Common myeloid progenitor, CD34-positive (primary cell): ENCODE results near the gene EGFL7.

Experiments
- CTCF ChIA-PET: fragments of 350-600 bp; sonication (Branson Sonifier 250); formaldehyde crosslinking; loops from one replicate; lab custom pipeline; 2021; ENCODE audit warnings: antibody characterized with exemption; lab: Charles Lee
- POLR2A ChIA-PET: fragments of 350-600 bp; sonication (Branson Sonifier 250); formaldehyde crosslinking; loops from one replicate; lab custom pipeline; 2021; ENCODE audit warnings: antibody characterized with exemption; lab: Charles Lee
- DNase-seq, 3 donors: peaks; one replicate each; pipeline versions ENCODE4 v3.0.0 to v3.0.0-alpha.2; 2013
- H3K27ac ChIP-seq, 2 experiments: 1 replicate in 1 of 2; 2 replicates in 1 of 2; pipeline ENCODE4 v1.7.0; 2013; ENCODE audit warnings: inconsistent platforms in 2 of 2, low read length in 2 of 2, mild to moderate bottlenecking in 2 of 2, low read depth in 1 of 2, moderate library complexity in 1 of 2; ENCODE audit not compliant: severe bottlenecking in 2 of 2, insufficient read depth in 1 of 2, poor library complexity in 1 of 2
- H3K27me3 ChIP-seq, 5 experiments: replicated peaks in 2 of 5; 1 replicate in 3 of 5; 2 replicates in 2 of 5; pipeline versions ENCODE4 v1.6.1 to v1.7.0; 2013; ENCODE audit warnings: low read length in 4 of 5, mild to moderate bottlenecking in 2 of 5, moderate library complexity in 2 of 5, inconsistent platforms in 1 of 5; ENCODE audit not compliant: insufficient read depth in 5 of 5, control insufficient read depth in 4 of 5
- H3K36me3 ChIP-seq, 4 experiments: 1 replicate in 2 of 4; 2 replicates in 2 of 4; pipeline versions ENCODE4 v1.6.1 to v1.7.0; 2013; ENCODE audit warnings: low read length in 3 of 4, control low read depth in 1 of 4, mild to moderate bottlenecking in 1 of 4; ENCODE audit not compliant: control insufficient read depth in 4 of 4, insufficient read depth in 4 of 4
- H3K4me1 ChIP-seq, 4 experiments: 1 replicate in 3 of 4; 2 replicates in 1 of 4; pipeline versions ENCODE4 v1.6.1 to v1.7.1; 2013; ENCODE audit warnings: low read length in 3 of 4, mild to moderate bottlenecking in 3 of 4, control low read depth in 1 of 4, inconsistent platforms in 1 of 4, moderate library complexity in 1 of 4; ENCODE audit not compliant: control insufficient read depth in 4 of 4, insufficient read depth in 4 of 4; ENCODE audit errors: control extremely low read depth in 1 of 4
- H3K4me3 ChIP-seq, 7 experiments: 1 replicate in 4 of 7; 2 replicates in 3 of 7; pipeline versions ENCODE4 v1.5.1 to v1.7.0; 2013; ENCODE audit warnings: mild to moderate bottlenecking in 7 of 7, low read length in 6 of 7, moderate library complexity in 6 of 7, inconsistent platforms in 2 of 7, low read depth in 2 of 7, control low read depth in 1 of 7; ENCODE audit not compliant: insufficient read depth in 4 of 7, control insufficient read depth in 1 of 7; ENCODE audit errors: extremely low read depth in 1 of 7
- H3K9me3 ChIP-seq, 5 experiments: 1 replicate in 4 of 5; 2 replicates in 1 of 5; pipeline versions ENCODE4 v1.6.1 to v1.7.1; 2013; ENCODE audit warnings: low read length in 4 of 5, mild to moderate bottlenecking in 2 of 5, inconsistent platforms in 1 of 5, low read depth in 1 of 5, moderate library complexity in 1 of 5; ENCODE audit not compliant: control insufficient read depth in 4 of 5, insufficient read depth in 2 of 5; ENCODE audit errors: control extremely low read depth in 1 of 5
- WGBS: methylation state at CpG from one replicate; pipeline ENCODE4 v1.1.5; 2013; ENCODE audit not compliant: insufficient coverage; 5-methylcytosine and 5-hydroxymethylcytosine counted together

The EGFL7 gene

DNA sequence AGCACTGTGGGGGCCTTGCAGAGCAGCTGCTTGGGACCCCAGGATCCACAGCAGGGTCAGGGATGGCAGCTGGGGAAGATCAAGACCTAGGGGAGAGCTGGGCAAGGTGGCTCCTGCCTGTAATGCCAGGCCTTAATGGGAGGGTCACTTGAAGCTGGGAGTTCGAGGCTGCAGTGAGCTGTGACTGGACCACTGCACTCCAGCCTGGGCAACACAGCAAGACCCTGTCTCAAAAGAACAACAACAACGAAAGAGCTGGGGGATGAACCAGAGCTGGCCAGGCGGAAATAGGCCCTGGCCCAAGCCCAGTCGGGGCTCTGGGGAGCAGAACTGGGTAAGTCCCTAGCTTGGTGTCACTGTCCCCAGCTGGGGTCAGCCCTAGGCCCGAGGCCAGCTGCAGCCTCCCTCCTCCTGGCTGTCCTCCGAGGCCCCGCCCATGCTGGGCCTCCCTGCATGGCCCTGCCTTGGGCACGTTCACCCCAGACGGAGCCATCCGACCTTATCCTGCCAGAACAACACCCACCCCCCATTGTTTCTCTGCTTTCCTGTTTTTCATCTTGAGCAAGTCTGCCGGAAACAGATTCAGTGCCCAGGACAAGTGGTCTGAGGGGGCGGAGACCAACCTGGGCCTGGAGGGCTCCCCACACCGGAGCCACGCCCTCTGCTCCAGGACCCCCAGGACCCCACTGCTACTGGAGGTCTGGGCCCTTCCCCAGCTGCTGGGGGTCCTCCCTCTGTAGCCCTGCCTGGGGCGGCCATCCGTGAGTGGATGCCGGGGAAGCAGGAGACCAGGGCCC is 51.6 kb downstream of the EGFL7 start:
- H3K27me3 ChIP-seq, result no peaks in the 10 kb centered on the region
- peak overlapping the region; percentile 70 to 83 for H3K27ac ChIP-seq
- 6% methylated on average over 14 of the region's 17 CpGs for WGBS
- H3K9me3 ChIP-seq, result no peaks in the 10 kb centered on the region
- ChIA-PET CTCF (interaction anchor here (0.9 to 8.7 kb wide), 18 partner anchors 8 to 225 kb away, joined by 3 to 92 read pairs (median 4); partner anchors contain the start of gene LCN6), POLR2A (interaction anchor here (0.6 to 7.3 kb wide), 11 partner anchors 9 to 215 kb away, joined by 3 to 128 read pairs (median 5); partner anchors contain the start of gene EGFL7)
- peak overlapping the region in 6 of 7 experiments; percentile 76 to 91 (median 82) for H3K4me3 ChIP-seq
- peak; percentile 81 to 95 (median 90) for DNase-seq
- H3K36me3 ChIP-seq, result peaks cover 2 to 19% (median 12%) of the 10 kb centered on the region in 4 experiments
- H3K4me1 ChIP-seq, result peaks cover 0 to 72% (median 69%) of the 10 kb centered on the region in 4 experiments

DNA sequence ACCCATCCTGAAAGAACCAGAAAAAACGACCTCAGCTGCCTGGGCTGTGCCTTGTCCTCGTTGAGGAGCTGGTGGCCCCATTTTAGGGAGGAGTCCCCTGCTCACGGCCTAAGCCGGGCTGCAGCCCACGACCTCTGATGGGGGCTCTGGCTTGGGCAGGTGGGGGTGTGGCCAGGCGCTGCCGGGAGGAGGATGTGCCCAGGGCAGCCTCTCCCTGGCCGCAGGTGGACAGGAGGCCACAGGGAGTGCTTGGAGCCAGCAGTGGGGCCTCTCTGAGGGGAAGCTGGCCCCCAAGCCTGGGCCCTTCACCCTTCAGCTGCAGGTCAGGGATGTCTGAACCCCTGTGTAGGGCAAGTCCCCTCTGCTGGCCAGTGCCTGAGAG is 52.2 kb downstream of the EGFL7 start:
- 7% methylated on average over 6 of the region's 8 CpGs for WGBS
- Histone ChIP-seq H3K9me3 (no peaks in the 10 kb centered on the region), H3K27me3 (no peaks in the 10 kb centered on the region), H3K27ac (peak overlapping the region; percentile 70 to 83), H3K36me3 (peaks cover 2 to 23% (median 15%) of the 10 kb centered on the region in 4 experiments), H3K4me3 (peak overlapping the region in 5 of 7 experiments; percentile 77 to 91 (median 85)), H3K4me1 (peaks cover 0 to 78% (median 74%) of the 10 kb centered on the region in 4 experiments)
- DNase-seq, result no peak
- POLR2A ChIA-PET, result interaction anchor here (0.8 to 7.3 kb wide), 7 partner anchors 8 to 58 kb away, joined by 3 to 128 read pairs (median 11); no protein-coding TSS in a partner anchor
- CTCF ChIA-PET, result interaction anchor here (0.8 to 8.7 kb wide), 12 partner anchors 8 to 174 kb away, joined by 3 to 92 read pairs (median 4); no protein-coding TSS in a partner anchor

- peaks cover 0 to 82% (median 75%) of the 10 kb centered on the region in 4 experiments for H3K4me1 ChIP-seq
- WGBS, result 73% methylated on average over 8 of the region's 16 CpGs
- no peak for DNase-seq
- no peaks in the 10 kb centered on the region for H3K27me3 ChIP-seq
- H3K9me3 ChIP-seq, result no peaks in the 10 kb centered on the region
- H3K4me3 ChIP-seq, result no peak overlapping the region
- peak overlapping the region in 1 of 2 experiments; percentile 14 for H3K27ac ChIP-seq
- ChIA-PET POLR2A (interaction anchor here (7.3 kb wide), 1 partner anchor 10 kb away, joined by 128 read pairs; no protein-coding TSS in a partner anchor), CTCF (interaction anchor here (1.0 to 8.7 kb wide), 3 partner anchors 10 to 78 kb away, joined by 4 to 92 read pairs (median 14); no protein-coding TSS in a partner anchor)
- peaks cover 5 to 48% (median 34%) of the 10 kb centered on the region in 4 experiments for H3K36me3 ChIP-seq
These were observed 54.7 kb downstream of the EGFL7 start for GRCh38 chr9:136717399-136717798.

- Histone ChIP-seq H3K27ac (peak overlapping the region; percentile 15 to 63), H3K4me1 (peaks cover 0 to 75% (median 67%) of the 10 kb centered on the region in 4 experiments), H3K4me3 (peak overlapping the region in 1 of 7 experiments; percentile 32), H3K27me3 (no peaks in the 10 kb centered on the region), H3K36me3 (peaks cover 6 to 60% (median 42%) of the 10 kb centered on the region in 4 experiments), H3K9me3 (no peaks in the 10 kb centered on the region)
- DNase-seq, result no peak
- POLR2A ChIA-PET, result interaction anchor here (0.6 to 7.3 kb wide), 5 partner anchors 9 to 54 kb away, joined by 3 to 128 read pairs (median 5); partner anchors contain the start of gene AGPAT2
- WGBS, result 67% methylated on average over 15 of the region's 20 CpGs
- CTCF ChIA-PET, result interaction anchor here (0.8 to 8.7 kb wide), 7 partner anchors 9 to 47 kb away, joined by 3 to 92 read pairs (median 6); partner anchors contain the start of gene AGPAT2
These were observed 55.9 kb downstream of the EGFL7 start for GRCh38 chr9:136718345-136719194.

DNA sequence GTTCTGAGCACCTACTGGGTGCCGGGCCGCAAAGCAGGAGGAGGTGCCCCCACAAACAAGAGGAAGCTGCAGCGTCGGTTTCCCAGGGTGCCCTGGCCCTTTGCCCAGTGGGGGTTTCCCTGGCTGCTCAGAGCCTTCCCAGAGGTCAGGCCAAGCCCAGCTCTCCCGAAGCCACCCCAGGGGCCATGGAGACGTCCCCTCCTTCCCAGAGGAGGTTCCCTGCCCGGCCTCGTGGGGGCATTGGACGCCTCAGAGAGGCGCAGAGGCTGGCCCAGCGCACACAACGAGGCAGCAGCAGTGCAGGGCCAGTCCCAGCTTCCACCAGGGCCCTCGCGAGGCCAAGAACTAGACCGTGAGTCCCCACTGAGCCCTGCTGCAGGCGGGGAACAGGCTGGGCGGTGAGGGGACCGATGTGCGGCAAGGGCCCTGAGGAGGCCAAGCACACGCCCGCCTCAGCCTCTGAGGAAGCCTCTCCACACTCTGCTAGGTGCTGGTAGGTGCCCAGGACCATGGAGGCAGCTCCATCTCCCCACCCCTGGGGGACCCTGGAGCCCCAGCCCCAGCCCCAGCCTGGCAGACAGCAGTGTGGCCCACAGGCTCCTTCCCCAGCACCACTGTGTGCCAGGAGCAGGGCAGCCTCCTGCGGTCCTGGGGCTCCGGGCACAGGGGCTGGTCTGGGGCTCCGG is 56.6 kb downstream of the EGFL7 start:
- ChIA-PET CTCF (interaction anchor here (0.9 to 8.7 kb wide), 7 partner anchors 8 to 62 kb away, joined by 3 to 92 read pairs (median 6); partner anchors contain the start of gene AGPAT2), POLR2A (interaction anchor here (0.6 to 7.3 kb wide), 5 partner anchors 8 to 55 kb away, joined by 3 to 128 read pairs (median 5); partner anchors contain the start of gene AGPAT2)
- Histone ChIP-seq H3K27ac (peak overlapping the region in 1 of 2 experiments; percentile 63), H3K27me3 (no peaks in the 10 kb centered on the region), H3K36me3 (peaks cover 8 to 67% (median 50%) of the 10 kb centered on the region in 4 experiments), H3K4me1 (peaks cover 0 to 67% (median 60%) of the 10 kb centered on the region in 4 experiments), H3K4me3 (no peak overlapping the region), H3K9me3 (no peaks in the 10 kb centered on the region)
- peak in 2 of 3 donors; percentile 65 to 67 for DNase-seq
- 47% methylated on average over 21 of the region's 24 CpGs for WGBS
